Gastrocnemius medialis (tissue), 4 donors: ENCODE measurements around the gene CWF19L2. TPM values are rescaled to one million over a fixed set of nuclear protein-coding genes. Genes with fewer than 3 reads are reported as not detected.
"Not testable (repeated sequence)": the region's sequence is repeated elsewhere in the genome, so short reads cannot be mapped to it uniquely, and the experiment has no call there.

Source experiments
- ATAC-seq, 2 donors: fragments of 150-250 bp; one replicate each; pipeline ENCODE4 v1.9.1; 2016
- DNase-seq, 2 donors: peaks; one replicate each; pipeline ENCODE4 v3.0.0-alpha.2; 2019
- H3K27ac ChIP-seq, 4 donors: fragments of 200-600 bp; sonication (generic); 1 replicate in 1 of 4; 2 replicates in 3 of 4; pipeline ENCODE4 v1.5.1; 2016 to 2018; ENCODE audit warnings: mild to moderate bottlenecking in 2 of 4, moderate library complexity in 1 of 4
- H3K27me3 ChIP-seq, 3 donors: fragments of 200-600 bp; sonication (generic) in 2 of 3; 1 replicate in 1 of 3; 2 replicates in 2 of 3; pipeline versions ENCODE4 v1.5.1 to v1.6.0; 2016 to 2019; ENCODE audit warnings: mild to moderate bottlenecking in 1 of 3, moderate library complexity in 1 of 3
- H3K36me3 ChIP-seq, 2 donors: fragments of 200-600 bp; sonication (generic) in 1 of 2; one replicate each; pipeline ENCODE4 v1.5.1; 2017 to 2018
- H3K4me1 ChIP-seq, 2 donors: fragments of 200-600 bp; sonication (generic) in 1 of 2; one replicate each; pipeline ENCODE4 v1.5.1; 2016 to 2017; ENCODE audit warnings: mild to moderate bottlenecking in 2 of 2
- H3K4me3 ChIP-seq, 4 donors: fragments of 200-600 bp; sonication (generic) in 3 of 4; 1 replicate in 1 of 4; 2 replicates in 3 of 4; pipeline ENCODE4 v1.5.1; 2016 to 2019; ENCODE audit warnings: mild to moderate bottlenecking in 2 of 4
- H3K9me3 ChIP-seq, 3 donors: fragments of 200-600 bp; sonication (generic) in 2 of 3; 1 replicate in 1 of 3; 2 replicates in 2 of 3; pipeline ENCODE4 v1.5.1; 2016 to 2019
- CTCF ChIP-seq, 5 experiments: fragments of 450-650 bp in 3 of 5; fragments of 200-600 bp in 2 of 5; sonication (generic) in 2 of 5; IDR thresholded peaks in 4 of 5; conservative IDR thresholded peaks in 1 of 5; 1 replicate in 4 of 5; 2 replicates in 1 of 5; pipeline ENCODE4 v1.5.1; 2016 to 2019; ENCODE audit warnings: antibody characterized with exemption in 5 of 5, mild to moderate bottlenecking in 3 of 5, moderate library complexity in 3 of 5
- POLR2A ChIP-seq, 2 donors: fragments of 450-650 bp; IDR thresholded peaks; one replicate each; pipeline ENCODE4 v1.6.1; 2017; ENCODE audit warnings: antibody characterized with exemption in 2 of 2, mild to moderate bottlenecking in 2 of 2, moderate library complexity in 2 of 2
- in situ Hi-C, 4 donors: fragments of 200-750 bp; cut with MboI; loops; one replicate each; pipeline versions ENCODE4 v1.15.0 to v1.8.0; 2017; ENCODE audit warnings: low sequenced_read_pairs in 4 of 4
- intact Hi-C: fragments of 100-400 bp; cut with DNase I; formaldehyde crosslinking; loops from one replicate; pipeline ENCODE4 v1.15.1; 2023; ENCODE audit warnings: low total_unique reads
- total RNA-seq, 4 donors: library from RNA; depleted of rRNA; stranded (reverse); fragments of >200 nt; gene quantifications; one replicate each; pipeline versions ENCODE4 v1.1.0 to v1.2.3, GENCODE V29; 2016

CWF19L2 gene
- total RNA-seq, 4 donors from 2014 or later, result 6.5 to 17.4 (median 9.8) TPM

GRCh38 chr11:107467696-107468095, 10.1 kb upstream of the CWF19L2 start:
- H3K9me3 ChIP-seq, result no peaks in the 10 kb centered on the region
- in situ Hi-C loops, result no loop called here
- H3K36me3 ChIP-seq, result no peaks in the 10 kb centered on the region
- H3K27me3 ChIP-seq, result peaks cover 0 to 3% (median 3%) of the 10 kb centered on the region in 3 donors
- H3K27ac ChIP-seq, result no peak overlapping the region
- H3K4me1 ChIP-seq, result no peaks in the 10 kb centered on the region
- DNase-seq (no peak), ATAC-seq (no peak)
- H3K4me3 ChIP-seq, result no peak overlapping the region
- no peak for TF ChIP-seq POLR2A (IDR thresholded peaks at IDR 0.05)
- no peak for TF ChIP-seq CTCF (IDR thresholded peaks at IDR 0.05 in 4 of 5, conservative IDR thresholded peaks at IDR 0.05 in 1 of 5)
- intact Hi-C loops, result no loop called here

GRCh38 chr11:107466275-107466866, 8.7 kb upstream of the CWF19L2 start:
- DNase-seq, H3K27ac ChIP-seq, H3K36me3 ChIP-seq, H3K4me3 ChIP-seq, H3K9me3 ChIP-seq, H3K4me1 ChIP-seq, in situ Hi-C loops, H3K27me3 ChIP-seq, ATAC-seq, intact Hi-C loops: not testable (repeated sequence)

- no peak for TF ChIP-seq POLR2A (IDR thresholded peaks at IDR 0.05)
- TF ChIP-seq CTCF (IDR thresholded peaks at IDR 0.05 in 4 of 5, conservative IDR thresholded peaks at IDR 0.05 in 1 of 5), result no peak
- DNase-seq (no peak), ATAC-seq (peak; percentile 13 to 14)
- in situ Hi-C loops (no loop called here), intact Hi-C loops (loop anchor here (5.0 to 10.0 kb wide), 2 partner anchors 768 to 1010 kb away; partner anchors contain the start of genes ATM, C11orf65 and NPAT)
- Histone ChIP-seq H3K4me3 (peak overlapping the region; percentile 76 to 92 (median 82)), H3K9me3 (no peaks in the 10 kb centered on the region), H3K36me3 (peaks cover 0 to 28% of the 10 kb centered on the region in 2 donors), H3K27me3 (no peaks in the 10 kb centered on the region), H3K4me1 (peaks cover 13 to 17% of the 10 kb centered on the region in 2 donors), H3K27ac (peak overlapping the region; percentile 78 to 85 (median 80))
Measured at GRCh38 chr11:107457205-107457557, 444 bp downstream of the CWF19L2 start.

GRCh38 chr11:107453594-107454286, 3.9 kb downstream of the CWF19L2 start:
- DNase-seq, result no peak
- intact Hi-C loops (loop anchor here (10.0 kb wide), 1 partner anchor 771 kb away; the partner anchor contains the start of genes ATM and NPAT), in situ Hi-C loops (no loop called here)
- Histone ChIP-seq H3K9me3 (no peaks in the 10 kb centered on the region), H3K27ac (no peak overlapping the region), H3K4me1 (peaks cover 13 to 17% of the 10 kb centered on the region in 2 donors), H3K36me3 (peaks cover 0 to 28% of the 10 kb centered on the region in 2 donors), H3K4me3 (no peak overlapping the region), H3K27me3 (no peaks in the 10 kb centered on the region)
- TF ChIP-seq CTCF (IDR thresholded peaks at IDR 0.05 in 4 of 5, conservative IDR thresholded peaks at IDR 0.05 in 1 of 5), result no peak
- TF ChIP-seq POLR2A (IDR thresholded peaks at IDR 0.05), result no peak
- no peak for ATAC-seq

GRCh38 chr11:107446822-107447431, 10.7 kb downstream of the CWF19L2 start:
- H3K27me3 ChIP-seq, result no peaks in the 10 kb centered on the region
- peaks cover 0 to 5% of the 10 kb centered on the region in 2 donors for H3K36me3 ChIP-seq
- ATAC-seq (no peak), DNase-seq (no peak)
- intact Hi-C loops (no loop called here), in situ Hi-C loops (no loop called here)
- H3K4me1 ChIP-seq, result peaks cover 0 to 11% of the 10 kb centered on the region in 2 donors
- TF ChIP-seq POLR2A (IDR thresholded peaks at IDR 0.05) (no peak), CTCF (IDR thresholded peaks at IDR 0.05 in 4 of 5, conservative IDR thresholded peaks at IDR 0.05 in 1 of 5) (no peak)
- H3K9me3 ChIP-seq, result no peaks in the 10 kb centered on the region
- no peak overlapping the region for H3K27ac ChIP-seq
- no peak overlapping the region for H3K4me3 ChIP-seq
